PC-3 (cell line): ENCODE results near the gene PLXNA2. TPM values are rescaled to one million over a fixed set of nuclear protein-coding genes. Genes with fewer than 3 reads are reported as not detected.

Experiments
- ATAC-seq: fragments of 200-7000 bp; cut with Tn5 transposase; 2 replicates; pipeline ENCODE4 v1.9.1; 2020; ENCODE audit warnings: mild to moderate bottlenecking, moderate library complexity
- BruUV-seq: library from RNA; stranded (reverse); fragments of 400-500 nt; replicated peaks from 2 replicates; lab custom pipeline; 2021; lab: Mats Ljungman, UMichigan
- CTCF ChIA-PET: fragments of 300-600 bp; sonication (Branson Sonifier 250); formaldehyde crosslinking; loops from one replicate; lab custom pipeline; 2022; ENCODE audit warnings: antibody characterized with exemption; lab: Charles Lee
- POLR2A ChIA-PET: fragments of 300-600 bp; sonication (Branson Sonifier 250); formaldehyde crosslinking; loops from one replicate; lab custom pipeline; 2022; ENCODE audit warnings: antibody characterized with exemption; ENCODE audit not compliant: unreplicated experiment; lab: Charles Lee
- DNase-seq: peaks from one replicate; pipeline ENCODE4 v3.0.0-alpha.2; 2015
- H2AFZ ChIP-seq: fragments of 300-600 bp; sonication (generic); 2 replicates; pipeline ENCODE4 v1.6.0; 2016; ENCODE audit warnings: antibody characterized with exemption, low read length
- H3F3A ChIP-seq: fragments of 300-600 bp; sonication (generic); one replicate; pipeline ENCODE4 v1.6.0; 2017; ENCODE audit warnings: antibody characterized with exemption, low read length, control low read depth, mild to moderate bottlenecking; ENCODE audit not compliant: unreplicated experiment
- H3K27ac ChIP-seq: fragments of 300-600 bp; sonication (generic); 2 replicates; pipeline ENCODE4 v1.5.1; 2016; ENCODE audit warnings: mild to moderate bottlenecking, low read length
- H3K27me3 ChIP-seq: fragments of 300-600 bp; sonication (generic); 2 replicates; pipeline ENCODE4 v1.6.1; 2016; ENCODE audit warnings: low read length, mixed read lengths
- H3K36me3 ChIP-seq: fragments of 300-600 bp; sonication (generic); 2 replicates; pipeline ENCODE4 v1.6.1; 2016; ENCODE audit warnings: low read depth, mixed run types, low read length, mixed read lengths
- H3K4me1 ChIP-seq: fragments of 300-600 bp; sonication (generic); 2 replicates; pipeline ENCODE4 v1.5.1; 2016; ENCODE audit warnings: low read length; ENCODE audit not compliant: insufficient read depth
- H3K4me2 ChIP-seq: fragments of 300-600 bp; sonication (generic); 2 replicates; pipeline ENCODE4 v1.6.0; 2016; ENCODE audit warnings: low read length
- H3K4me3 ChIP-seq: fragments of 300-600 bp; sonication (generic); 2 replicates; pipeline ENCODE4 v1.5.1; 2016; ENCODE audit warnings: mild to moderate bottlenecking, low read length, mixed read lengths
- H3K79me2 ChIP-seq: fragments of 300-600 bp; sonication (generic); 2 replicates; pipeline ENCODE4 v1.6.1; 2017; ENCODE audit warnings: low read length, mixed read lengths
- H3K9ac ChIP-seq: fragments of 300-600 bp; sonication (generic); 2 replicates; pipeline ENCODE4 v1.6.0; 2016; ENCODE audit warnings: mild to moderate bottlenecking, low read length
- H3K9me2 ChIP-seq: fragments of 300-600 bp; sonication (generic); replicated peaks from 2 replicates; pipeline ENCODE4 v1.6.1; 2016; ENCODE audit warnings: mixed run types, low read length, mixed read lengths
- H3K9me3 ChIP-seq: fragments of 300-600 bp; sonication (generic); 2 replicates; pipeline ENCODE4 v1.6.1; 2016; ENCODE audit warnings: low read length, mixed read lengths
- H4K20me1 ChIP-seq: fragments of 300-600 bp; sonication (generic); 2 replicates; pipeline ENCODE4 v1.6.1; 2016; ENCODE audit warnings: low read length, mixed read lengths
- CTCF ChIP-seq: fragments of 300-600 bp; sonication (generic); conservative IDR thresholded peaks from 2 replicates; pipeline ENCODE4 v1.5.1; 2017; ENCODE audit warnings: antibody characterized with exemption, low read depth, mild to moderate bottlenecking, low read length
- EZH2 ChIP-seq: fragments of 300-600 bp; sonication (generic); IDR thresholded peaks from one replicate; pipeline ENCODE4 v1.6.1; 2017; ENCODE audit warnings: antibody characterized with exemption, mild to moderate bottlenecking, low read length; ENCODE audit not compliant: unreplicated experiment
- EZH2phosphoT487 ChIP-seq: fragments of 300-600 bp; sonication (generic); IDR thresholded peaks from 2 replicates; pipeline ENCODE4 v1.6.1; 2018; ENCODE audit warnings: mild to moderate bottlenecking, antibody characterized with exemption, low read length, borderline replicate concordance
- intact Hi-C: fragments of 100-400 bp; cut with micrococcal nuclease; formaldehyde crosslinking; loops from 2 replicates; pipeline ENCODE4 v1.9.0; 2023
- total RNA-seq: library from RNA; depleted of rRNA; stranded (reverse); fragments of >200 nt; gene quantifications from 2 replicates; pipeline ENCODE4 v1.2.3, GENCODE V29; 2014

PLXNA2 gene
- total RNA-seq, 1 experiment from 2014 or later: 16.2 TPM

- no peak for DNase-seq
- H4K20me1 ChIP-seq: no peaks in the 10 kb centered on the region
- H3K9me2 ChIP-seq: no peaks in the 10 kb centered on the region
- H3K9me3 ChIP-seq: no peaks in the 10 kb centered on the region
- intact Hi-C loops: no loop called here
- POLR2A ChIA-PET: interaction anchor here (0.6 kb wide), 1 partner anchor 108 kb away, joined by 31 read pairs; no protein-coding TSS in a partner anchor
- H2AFZ ChIP-seq: no peak overlapping the region
- H3K4me3 ChIP-seq: no peak overlapping the region
- TF ChIP-seq CTCF (no peak), EZH2 (no peak), EZH2phosphoT487 (no peak)
- no peak overlapping the region for H3K9ac ChIP-seq
- no TSS peak for BruUV-seq
- peaks cover 54% of the 10 kb centered on the region for H3K4me1 ChIP-seq
- H3K27ac ChIP-seq: peak overlapping the region; percentile 14; the same call in 1 of the 2 replicates
- ATAC-seq: no peak
- H3K27me3 ChIP-seq: no peaks in the 10 kb centered on the region
- H3F3A ChIP-seq: peaks cover 3% of the 10 kb centered on the region
- peak overlapping the region; percentile 26; the same call in 1 of the 2 replicates for H3K4me2 ChIP-seq
- CTCF ChIA-PET: interaction anchor here (0.6 to 0.7 kb wide), 2 partner anchors 15 to 51 kb away, joined by 3 to 4 read pairs; no protein-coding TSS in a partner anchor
- no peaks in the 10 kb centered on the region for H3K79me2 ChIP-seq
- H3K36me3 ChIP-seq: no peaks in the 10 kb centered on the region
Observed at GRCh38 chr1:208188607-208189006, 55.6 kb downstream of the PLXNA2 start.

- peaks cover 64% of the 10 kb centered on the region for H3K4me1 ChIP-seq
- H2AFZ ChIP-seq: no peak overlapping the region
- no peaks in the 10 kb centered on the region for H3K9me3 ChIP-seq
- POLR2A ChIA-PET: interaction anchor here (0.6 to 0.7 kb wide), 3 partner anchors 13 to 23 kb away, joined by 3 to 6 read pairs (median 5); no protein-coding TSS in a partner anchor
- no peaks in the 10 kb centered on the region for H3K27me3 ChIP-seq
- no peak for TF ChIP-seq EZH2
- TF ChIP-seq EZH2phosphoT487: no peak
- no peak for TF ChIP-seq CTCF
- H3K27ac ChIP-seq: 0 out of 2 replicates have a peak overlapping the region, but pooled peaks have one; percentile 2
- DNase-seq (peak; percentile 32), ATAC-seq (no peak)
- intact Hi-C loops: no loop called here
- no peaks in the 10 kb centered on the region for H4K20me1 ChIP-seq
- no peak overlapping the region for H3K9ac ChIP-seq
- no peaks in the 10 kb centered on the region for H3K79me2 ChIP-seq
- no TSS peak for BruUV-seq
- H3K4me2 ChIP-seq: no peak overlapping the region
- CTCF ChIA-PET: interaction anchor here (0.7 to 1.2 kb wide), 2 partner anchors 55 to 56 kb away, joined by 3 to 4 read pairs; no protein-coding TSS in a partner anchor
- H3K36me3 ChIP-seq: no peaks in the 10 kb centered on the region
- no peak overlapping the region for H3K4me3 ChIP-seq
- H3F3A ChIP-seq: peaks cover 3% of the 10 kb centered on the region
- no peaks in the 10 kb centered on the region for H3K9me2 ChIP-seq
Observed at GRCh38 chr1:208187499-208188041, 56.6 kb downstream of the PLXNA2 start.
